HG03354 (cell line): Measurements from ENCODE around the gene RAD51C.
"Not testable (repeated sequence)": the region's sequence is repeated elsewhere in the genome, so short reads cannot be mapped to it uniquely, and the experiment has no call there.

ENCODE experiments used
- ATAC-seq: cut with Tn5 transposase; IDR thresholded peaks from one replicate; pipeline ENCODE4 v1.9.1; 2021; ENCODE audit warnings: mild to moderate bottlenecking; ENCODE audit not compliant: unreplicated experiment, poor library complexity, severe bottlenecking

RAD51C gene

DNA sequence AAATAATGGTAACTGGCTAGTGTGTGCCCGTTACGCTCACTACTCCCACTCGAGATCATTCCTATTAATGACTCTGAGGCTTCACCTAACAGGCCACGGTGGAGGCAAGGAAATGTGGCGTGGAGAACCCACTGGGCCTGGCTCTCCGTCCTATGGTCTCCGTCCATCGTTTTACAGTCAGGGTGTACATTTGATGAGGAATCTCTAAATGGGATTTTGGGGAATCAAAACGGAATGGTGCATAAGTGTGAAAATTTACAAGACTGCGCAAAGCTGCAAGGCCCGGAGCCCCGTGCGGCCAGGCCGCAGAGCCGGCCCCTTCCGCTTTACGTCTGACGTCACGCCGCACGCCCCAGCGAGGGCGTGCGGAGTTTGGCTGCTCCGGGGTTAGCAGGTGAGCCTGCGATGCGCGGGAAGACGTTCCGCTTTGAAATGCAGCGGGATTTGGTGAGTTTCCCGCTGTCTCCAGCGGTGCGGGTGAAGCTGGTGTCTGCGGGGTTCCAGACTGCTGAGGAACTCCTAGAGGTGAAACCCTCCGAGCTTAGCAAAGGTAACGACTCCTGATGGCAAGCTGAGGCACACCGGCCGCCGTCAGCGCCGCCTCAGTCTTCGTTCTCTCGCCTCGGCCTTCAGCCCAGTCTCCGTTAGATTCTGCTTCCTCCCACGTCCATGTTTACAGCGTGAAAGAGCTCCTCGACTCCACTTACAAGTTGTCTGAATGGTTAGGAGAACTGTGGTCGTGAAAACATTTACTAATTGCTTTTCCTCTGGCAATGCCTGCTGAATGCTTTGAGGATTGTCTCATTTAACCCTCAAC is at the start of gene RAD51C:
RAD51C (plus strand) TSS at position 364 of the 817 bp plus-strand sequence; CDS start at position 406, 42 bp downstream.
- peak; percentile 98 for ATAC-seq

DNA sequence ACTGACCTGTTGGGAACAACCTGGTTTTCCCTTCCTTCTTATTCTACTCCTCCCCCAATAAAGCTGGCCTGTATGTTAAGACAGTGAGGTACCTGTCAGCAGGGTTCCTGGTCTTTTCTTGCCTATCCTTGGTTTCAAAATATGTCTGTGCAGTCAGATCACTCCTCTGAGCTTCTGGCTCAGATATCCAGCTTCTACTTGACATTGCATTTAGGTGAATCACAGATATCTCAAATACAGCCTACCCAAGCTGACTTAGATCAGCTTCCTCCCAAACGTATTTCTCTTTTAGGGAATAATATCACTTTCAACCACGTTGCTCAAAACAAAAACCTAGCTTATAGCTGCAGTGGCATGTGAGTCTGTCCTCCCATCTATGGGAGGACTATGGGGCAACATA is 49.3 kb upstream of the RAD51C start:
- ATAC-seq, result no peak

DNA sequence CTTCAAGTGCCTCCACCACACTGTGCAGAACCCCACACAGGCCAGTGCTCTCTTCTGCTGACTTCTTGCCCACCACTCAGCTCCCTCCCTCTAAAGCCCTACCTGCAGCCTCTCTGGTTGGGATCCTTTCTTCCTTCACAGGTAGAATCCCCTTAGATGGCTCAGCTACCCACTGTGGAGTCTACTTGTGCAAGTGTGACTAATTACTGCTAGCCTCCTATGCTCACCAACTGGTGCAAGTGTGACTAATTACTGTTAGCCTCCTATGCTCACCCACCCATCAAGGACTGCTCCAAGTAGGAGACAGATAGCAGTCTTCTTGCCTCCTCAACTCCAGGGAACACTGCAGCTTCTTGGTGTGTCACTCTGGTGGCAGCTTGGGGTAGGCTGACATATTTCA is 44.2 kb upstream of the RAD51C start:
- no peak for ATAC-seq

DNA sequence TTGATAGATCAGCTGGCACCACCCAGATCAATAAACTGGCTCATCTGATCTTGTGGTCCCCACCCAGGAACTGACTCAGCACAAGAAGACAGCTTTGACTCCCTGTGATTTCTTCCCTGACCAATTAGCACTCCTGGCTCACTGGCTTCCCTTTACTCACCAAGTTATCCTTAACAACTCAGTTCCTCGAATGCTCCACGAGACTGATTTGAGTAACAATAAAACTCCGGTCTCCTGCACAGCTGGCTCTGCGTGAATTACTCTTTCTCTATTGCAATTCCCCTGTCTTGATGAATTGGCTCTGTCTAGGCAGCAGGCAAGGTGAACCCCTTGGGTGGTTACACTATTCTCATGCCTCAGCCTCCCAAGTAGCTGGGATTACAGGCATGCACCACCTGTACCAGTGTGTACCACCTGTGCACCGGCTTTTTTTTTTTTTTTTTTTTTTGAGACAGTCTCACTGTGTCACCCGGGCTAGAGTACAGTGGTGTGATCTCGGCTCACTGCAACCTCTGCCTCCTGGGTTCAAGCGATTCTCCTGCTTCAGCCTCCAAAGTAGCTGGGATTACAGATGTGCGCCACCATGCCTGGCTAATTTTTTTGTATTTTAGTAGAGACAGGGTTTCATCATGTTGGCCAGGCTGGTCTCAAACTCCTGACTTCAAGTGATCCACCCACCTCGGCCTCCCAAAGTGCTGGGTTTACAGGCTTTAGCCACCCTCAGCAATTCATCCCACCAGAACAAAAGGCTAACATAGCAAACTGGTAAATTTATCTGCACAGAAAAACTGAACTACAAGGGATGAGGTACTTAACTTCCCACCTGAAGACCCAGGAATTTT is 34.2 kb upstream of the RAD51C start:
- ATAC-seq, result not testable (repeated sequence)

DNA sequence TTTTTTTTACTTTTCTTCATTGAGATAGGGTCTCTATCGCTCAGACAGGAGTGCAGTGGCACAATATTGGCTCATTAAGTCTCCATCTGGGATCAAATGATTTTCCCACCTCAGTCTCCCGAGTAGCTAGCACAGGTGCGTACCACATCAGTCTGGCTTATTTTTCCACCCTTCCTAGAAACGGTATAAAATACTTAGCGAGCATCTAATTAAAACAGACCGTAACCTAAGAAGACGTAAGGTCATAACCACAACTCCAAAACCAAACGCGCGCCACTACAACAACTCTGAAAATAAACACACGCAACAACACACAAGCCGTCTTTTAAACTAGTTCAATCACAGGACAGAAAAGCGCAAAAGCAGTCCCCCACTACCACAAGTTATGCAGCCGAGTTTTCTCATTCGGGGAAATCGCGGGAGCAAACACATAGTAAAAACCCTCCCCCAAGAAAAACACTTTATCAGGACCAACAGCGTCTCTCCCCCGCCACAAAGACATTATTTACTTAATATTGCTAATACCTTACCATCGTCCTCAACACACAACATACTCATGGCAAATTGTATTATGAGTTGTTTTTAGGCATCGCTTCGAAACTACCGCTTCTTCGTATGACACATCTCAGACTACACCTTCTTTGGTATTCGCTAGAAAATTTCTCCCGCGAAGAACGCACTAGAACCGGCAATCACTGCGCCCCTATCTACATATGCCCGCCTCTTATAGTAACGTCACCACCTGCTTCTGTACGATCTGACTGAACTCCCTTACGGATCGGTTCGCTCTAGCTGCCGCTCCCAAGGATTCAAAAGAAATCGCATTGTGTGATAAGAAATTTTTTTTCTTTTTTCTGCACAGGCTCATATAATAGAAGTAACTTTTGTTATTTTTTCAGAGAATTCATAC is 33.3 kb upstream of the RAD51C start:
- ATAC-seq, result peak; percentile 73

DNA sequence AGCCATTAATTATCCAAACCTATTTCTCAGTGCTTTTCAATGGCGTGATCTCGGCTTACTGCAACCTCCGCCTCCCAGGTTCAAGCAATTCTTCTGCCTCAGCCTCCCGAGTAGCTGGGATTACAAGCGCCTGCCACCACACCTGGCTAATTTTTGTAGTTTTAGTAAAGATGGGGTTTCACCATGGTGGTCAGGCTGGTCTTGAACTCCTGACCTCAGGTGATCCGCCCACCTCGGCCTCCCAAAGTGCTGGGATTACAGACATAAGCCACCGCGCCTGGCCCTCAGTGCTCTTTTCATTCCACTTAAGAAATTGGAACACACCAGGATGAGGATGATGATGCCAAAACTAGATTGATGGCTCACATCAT is 32.7 kb upstream of the RAD51C start:
- not testable (repeated sequence) for ATAC-seq

DNA sequence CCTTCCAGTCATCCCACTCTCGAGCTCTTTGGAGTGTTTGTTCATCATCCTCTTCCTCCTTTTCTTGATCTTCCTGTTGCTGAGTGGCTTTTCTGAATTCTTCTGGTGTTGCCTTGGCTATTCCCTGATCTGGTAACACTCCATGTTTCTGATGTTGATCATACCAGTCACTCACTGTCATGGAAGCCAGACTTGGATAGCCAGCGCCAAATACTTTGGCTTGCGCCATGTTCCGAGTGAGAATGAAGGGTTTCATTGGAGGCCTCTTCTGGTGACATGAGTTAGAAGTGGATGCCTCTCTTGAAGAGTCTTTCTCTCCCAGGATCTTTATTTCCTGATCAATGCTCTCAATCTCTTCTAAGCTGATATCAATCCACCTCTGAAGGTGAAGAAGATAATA is 31.8 kb upstream of the RAD51C start:
- ATAC-seq, result no peak

DNA sequence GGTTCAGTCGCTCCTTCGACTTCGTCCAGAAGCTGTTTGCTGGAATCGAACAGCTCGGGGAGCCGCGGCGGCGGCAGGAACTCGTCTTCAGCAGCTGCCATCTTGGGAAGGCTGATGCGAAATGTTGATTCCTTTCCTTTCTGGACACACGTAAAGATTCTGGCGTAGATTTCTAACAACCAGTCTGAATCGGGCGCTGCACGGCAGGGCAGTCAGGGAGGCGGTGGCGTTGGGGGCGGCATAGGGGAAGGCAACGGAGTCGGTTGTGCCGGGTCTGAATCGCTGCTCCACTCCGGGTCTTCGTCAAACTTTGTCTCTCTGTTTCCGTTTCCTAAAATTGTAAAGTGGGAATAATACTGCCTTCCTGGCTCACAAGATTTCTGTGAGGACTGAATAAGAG is 30.9 kb upstream of the RAD51C start:
- ATAC-seq, result no peak

DNA sequence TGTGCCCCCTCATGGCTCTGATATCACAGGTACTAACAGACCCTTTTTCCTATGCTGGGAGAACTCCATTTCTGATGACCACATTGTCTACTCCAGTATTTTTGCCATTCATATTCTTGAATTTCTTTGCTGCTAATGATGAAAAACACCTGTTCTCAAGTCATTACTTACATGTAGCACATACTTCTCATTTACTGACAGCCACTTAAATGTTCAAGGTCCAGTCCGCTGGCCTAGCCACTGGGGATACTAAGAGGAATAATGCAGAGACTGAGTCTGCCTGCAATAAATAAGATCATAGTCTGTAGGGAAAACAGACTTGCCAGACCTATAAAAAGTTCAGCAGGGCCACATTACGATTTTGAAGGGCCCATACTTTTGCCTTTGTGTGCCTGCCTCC is 28.1 kb upstream of the RAD51C start:
- no peak for ATAC-seq

DNA sequence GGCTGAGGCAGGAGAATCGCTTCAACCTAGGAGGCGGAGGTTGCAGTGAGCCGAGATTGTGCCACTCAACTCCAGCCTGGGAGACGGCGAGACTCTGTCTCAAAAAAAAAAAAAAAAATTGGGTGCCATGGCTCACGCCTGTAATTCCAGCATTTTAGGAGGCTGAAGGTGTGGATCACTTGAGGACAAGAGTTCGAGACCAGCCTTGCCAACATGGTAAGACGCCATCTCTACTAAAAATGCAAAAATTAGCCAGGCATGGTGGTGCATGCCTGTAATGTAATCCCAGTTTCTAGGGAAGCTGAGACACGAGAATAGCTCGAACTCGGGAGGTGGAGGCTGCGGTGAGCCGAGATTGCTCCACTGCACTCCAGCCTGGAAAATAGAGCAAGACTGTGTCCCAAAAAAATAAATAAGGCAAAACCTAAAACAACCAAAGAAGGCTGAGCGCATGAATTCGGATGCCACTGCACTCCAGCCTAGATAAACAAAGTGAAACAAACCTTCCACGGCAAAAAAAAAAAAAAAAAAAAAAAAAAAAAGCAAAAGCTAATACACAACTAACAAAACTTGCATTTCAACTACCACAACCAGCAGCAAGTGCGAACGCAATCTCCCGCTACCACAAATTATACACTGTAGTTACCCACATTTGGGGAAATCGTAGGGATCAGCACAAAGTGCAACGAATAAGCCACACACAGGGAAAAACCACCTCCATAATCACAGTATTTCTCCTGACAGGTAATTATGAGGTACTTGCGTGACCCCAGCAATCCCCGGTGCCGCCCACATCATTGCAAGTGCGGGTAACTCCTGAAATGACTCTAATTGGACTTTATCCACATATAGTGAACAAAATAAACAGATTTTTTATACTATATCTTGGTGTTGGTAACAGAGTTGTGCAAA is 26.2 kb upstream of the RAD51C start:
- no peak for ATAC-seq

DNA sequence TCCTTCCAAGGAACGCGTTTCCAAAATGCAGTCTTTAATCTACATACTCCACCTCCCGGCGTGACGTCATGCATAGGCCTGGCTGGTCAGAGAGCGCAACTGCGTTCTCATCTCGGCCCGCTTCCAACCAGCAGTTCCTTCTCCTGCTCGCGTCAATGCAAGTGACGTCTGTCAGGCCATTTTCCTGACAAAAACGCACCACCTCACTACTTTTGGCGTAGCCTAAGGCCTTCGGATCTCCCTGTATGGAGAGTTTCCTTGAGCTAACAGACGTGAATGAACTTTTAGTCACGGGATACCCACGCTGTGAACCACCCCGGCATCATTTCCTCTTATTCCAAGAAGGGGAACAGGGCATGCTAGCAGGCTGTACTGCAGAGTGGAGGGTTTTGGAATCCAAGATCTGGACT is 25.5 kb upstream of the RAD51C start:
- ATAC-seq, result no peak

DNA sequence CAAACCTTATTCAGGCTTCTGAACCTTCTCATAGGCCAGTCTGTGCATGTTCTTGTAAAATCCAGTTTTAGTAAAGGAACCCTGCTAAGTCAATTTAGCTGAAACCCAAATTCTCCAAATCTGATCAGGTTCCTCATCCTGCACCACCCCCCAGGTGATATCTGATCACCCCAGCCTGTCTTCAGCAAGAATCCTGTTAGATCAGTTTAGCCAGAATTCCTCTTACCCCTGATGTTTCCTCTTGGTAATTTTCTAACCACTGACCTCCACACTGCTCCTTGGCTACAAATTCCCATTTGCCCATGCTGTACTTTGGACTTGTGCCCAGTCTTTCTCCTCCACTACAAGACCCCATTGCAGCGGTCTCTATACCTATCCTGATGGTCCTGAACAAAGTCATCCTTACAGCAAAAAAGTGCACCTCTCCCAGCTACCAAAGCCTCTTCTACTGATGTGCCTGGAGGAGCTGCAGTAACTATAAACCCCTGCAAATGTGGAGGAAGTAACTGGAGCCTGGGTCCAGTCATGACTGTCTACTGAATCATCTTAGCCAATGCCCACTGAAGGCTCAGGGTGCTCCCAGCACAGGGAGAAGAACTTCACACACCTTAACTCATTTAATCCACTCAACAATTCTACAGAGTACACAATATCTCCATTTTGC is 24.3 kb upstream of the RAD51C start:
- no peak for ATAC-seq

DNA sequence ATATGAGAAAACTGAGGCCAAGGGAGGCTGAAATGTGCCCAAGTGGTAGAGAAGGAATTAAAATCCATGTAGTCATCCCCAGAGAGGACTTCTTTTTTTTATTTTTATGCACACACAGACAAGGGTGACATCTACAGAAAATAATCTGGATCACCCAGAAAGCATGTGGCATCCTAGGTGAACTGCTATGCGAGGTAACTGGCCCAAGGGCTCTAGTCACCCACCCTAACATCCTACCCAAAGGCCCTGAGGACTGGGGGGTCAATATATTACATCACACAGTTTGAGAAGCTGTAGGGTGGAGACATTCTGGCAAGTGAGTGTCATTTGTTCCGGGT is 23.8 kb upstream of the RAD51C start:
- ATAC-seq, result no peak

DNA sequence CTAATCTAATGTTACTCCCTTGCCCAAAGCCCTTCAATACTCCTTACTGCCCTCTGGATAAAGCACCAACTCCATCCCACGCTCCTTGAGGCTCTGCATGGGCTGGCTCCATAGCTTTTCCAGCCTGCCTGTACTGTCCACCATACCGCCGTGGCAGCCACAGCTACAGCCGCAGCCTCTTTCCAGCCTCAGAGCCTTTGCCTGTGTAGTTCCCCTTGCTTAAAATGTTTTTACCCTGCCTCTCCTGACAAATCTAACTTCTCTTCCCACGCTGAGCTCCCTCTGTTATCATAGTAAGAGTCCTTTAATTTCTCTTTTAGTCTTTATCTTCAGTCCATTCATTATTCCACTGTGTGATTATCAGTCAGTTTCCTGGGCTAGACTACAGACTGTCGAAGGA is 22.5 kb upstream of the RAD51C start:
- no peak for ATAC-seq

DNA sequence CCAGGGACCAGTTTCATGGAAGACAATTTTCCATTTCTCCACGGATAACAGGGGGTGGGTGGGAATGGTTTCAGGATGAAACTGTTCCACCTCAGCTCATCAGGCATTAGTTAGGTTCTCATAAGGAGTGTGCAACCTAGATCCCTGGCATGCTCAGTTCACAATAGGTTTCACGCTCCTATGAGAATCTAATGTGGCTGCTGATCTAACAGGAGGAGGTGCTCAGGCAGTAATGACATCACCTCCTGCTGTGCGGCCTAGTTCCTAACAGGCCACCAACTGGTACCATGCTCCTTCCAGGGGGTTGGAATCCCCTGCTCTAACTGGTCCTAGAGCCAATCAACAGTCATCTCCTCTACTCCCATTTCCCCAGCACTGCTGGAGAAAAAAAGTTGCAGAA is 20.4 kb upstream of the RAD51C start:
- ATAC-seq, result no peak

DNA sequence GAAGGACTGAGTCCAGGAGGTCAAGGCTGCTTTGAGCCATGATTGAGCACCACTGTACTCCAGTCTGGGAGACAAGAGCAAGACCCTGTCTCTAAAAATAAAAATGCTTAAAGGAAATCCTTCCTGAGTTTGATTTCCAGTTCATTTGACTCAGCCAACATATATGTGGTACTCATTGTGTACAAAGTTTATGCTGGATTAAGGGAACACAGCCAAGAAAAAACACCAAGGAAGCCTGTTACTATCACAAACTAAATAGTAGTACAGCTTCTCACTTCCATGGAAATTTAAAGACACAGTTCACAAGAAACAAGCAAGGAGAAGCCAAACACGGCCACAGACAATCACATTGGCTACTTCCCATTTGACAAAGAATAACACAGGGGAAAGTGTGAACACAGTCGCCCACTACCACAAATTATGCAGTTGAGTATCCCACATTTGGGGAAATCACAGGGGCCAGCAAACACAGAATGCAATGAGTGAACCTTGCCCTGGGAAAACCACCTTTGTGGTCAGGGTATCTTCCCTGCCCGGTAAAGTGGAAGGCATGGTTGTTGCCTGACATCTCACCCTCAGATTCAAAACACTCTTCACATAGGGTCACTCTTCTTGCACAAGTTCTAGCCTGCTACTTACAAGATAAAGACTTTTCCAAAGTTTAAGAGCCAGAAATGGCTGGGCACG is 15.1 kb upstream of the RAD51C start:
- ATAC-seq, result no peak

DNA sequence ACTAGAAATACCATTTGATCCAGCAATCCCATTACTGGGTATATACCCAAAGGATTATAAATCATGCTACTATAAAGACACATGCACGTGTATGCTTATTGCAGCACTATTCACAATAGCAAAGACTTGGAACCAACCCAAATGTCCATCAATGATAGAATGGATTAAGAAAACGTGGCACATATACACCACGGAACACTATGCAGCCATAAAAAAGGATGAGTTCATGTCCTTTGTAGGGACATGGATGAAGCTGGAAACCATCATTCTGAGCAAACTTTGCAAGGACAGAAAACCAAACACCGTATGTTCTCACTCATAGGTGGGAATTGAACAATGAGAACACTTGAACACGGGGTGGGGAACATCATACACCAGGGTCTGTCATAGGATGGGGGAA is 14.1 kb upstream of the RAD51C start:
- not testable (repeated sequence) for ATAC-seq
